Ovary (tissue), 3 donors: ENCODE measurements around the gene ENOSF1.

Experiments
- CTCF ChIP-seq, 3 donors: fragments of 450-650 bp in 2 of 3; fragments of 200-600 bp in 1 of 3; IDR thresholded peaks; one replicate each; pipeline versions ENCODE4 v1.5.1 to v1.8.0; 2016 to 2022; ENCODE audit warnings: antibody characterized with exemption in 3 of 3, mild to moderate bottlenecking in 1 of 3
- EP300 ChIP-seq: sonication (generic); formaldehyde crosslinking; IDR thresholded peaks from one replicate; pipeline ENCODE4 v1.6.1; 2017; ENCODE audit warnings: antibody characterized with exemption
- POLR2A ChIP-seq: fragments of 450-650 bp; IDR thresholded peaks from one replicate; pipeline ENCODE4 v1.6.1; 2017; ENCODE audit warnings: antibody characterized with exemption, mild to moderate bottlenecking, moderate library complexity
- donor health status: DM: no; HTN: no; CAD: no.

- TF ChIP-seq CTCF (IDR thresholded peaks at IDR 0.05) (peak; percentile 72 to 86 (median 78)), POLR2A (peak; percentile 43), EP300 (no peak)
Observed at GRCh38 chr18:712401-713134, at the start of gene ENOSF1.
